HepG2 (cell line): ENCODE data around the gene TAPBP. TPM values are rescaled to one million over a fixed set of nuclear protein-coding genes. Genes with fewer than 3 reads are reported as not detected.
A peak's percentile ranks its signal among the peaks of the same experiment; 100 is the strongest.

ENCODE experiments used
- FOSL1 ChIP-seq: sonication (generic); formaldehyde crosslinking; IDR thresholded peaks from 2 replicates; pipeline ENCODE4 v1.9.0; 2021; ENCODE audit warnings: missing genetic modification reagents, borderline replicate concordance
- FOXJ3 ChIP-seq: sonication (generic); formaldehyde crosslinking; IDR thresholded peaks from 2 replicates; pipeline ENCODE4 v1.4.0; 2020; ENCODE audit warnings: missing genetic modification reagents, mild to moderate bottlenecking, borderline replicate concordance
- HNF4A ChIP-seq: sonication (generic); formaldehyde crosslinking; IDR thresholded peaks from 2 replicates; pipeline ENCODE4 v1.4.0; 2020; ENCODE audit warnings: missing genetic modification reagents
- KDM1A ChIP-seq: IDR thresholded peaks from 2 replicates; pipeline ENCODE4 v1.6.1; 2016; ENCODE audit warnings: missing compliant biosample characterization
- MEF2D ChIP-seq: sonication (generic); formaldehyde crosslinking; IDR thresholded peaks from 2 replicates; pipeline ENCODE4 v1.5.1; 2020; ENCODE audit warnings: mild to moderate bottlenecking, missing genetic modification reagents
- RBFOX2 ChIP-seq: fragments of 200-400 bp; formaldehyde crosslinking; IDR thresholded peaks from 2 replicates; pipeline ENCODE4 v1.6.1; 2017; ENCODE audit warnings: low read depth, mild to moderate bottlenecking, low read length
- REPIN1 ChIP-seq: sonication (generic); formaldehyde crosslinking; IDR thresholded peaks from 2 replicates; pipeline ENCODE4 v1.8.0; 2022; ENCODE audit warnings: missing genetic modification reagents, low read depth, mild to moderate bottlenecking, borderline replicate concordance
- REXO4 ChIP-seq: sonication (generic); formaldehyde crosslinking; IDR thresholded peaks from 2 replicates; pipeline ENCODE4 v1.8.0; 2022; ENCODE audit warnings: missing genetic modification reagents, mild to moderate bottlenecking, borderline replicate concordance
- RXRA ChIP-seq: sonication (generic); formaldehyde crosslinking; IDR thresholded peaks from 2 replicates; pipeline ENCODE4 v1.5.1; 2020; ENCODE audit warnings: missing genetic modification reagents
- TBX3 ChIP-seq: fragments of 450-650 bp; IDR thresholded peaks from 2 replicates; pipeline ENCODE4 v1.6.1; 2017; ENCODE audit warnings: antibody characterized with exemption, mild to moderate bottlenecking, inconsistent platforms, borderline replicate concordance
- ZFP37 ChIP-seq: sonication (generic); formaldehyde crosslinking; IDR thresholded peaks from 2 replicates; pipeline ENCODE4 v1.4.0; 2020; ENCODE audit warnings: missing genetic modification reagents, borderline replicate concordance
- ZIK1 ChIP-seq: sonication (generic); formaldehyde crosslinking; IDR thresholded peaks from 2 replicates; pipeline ENCODE4 v1.5.0; 2020; ENCODE audit warnings: mild to moderate bottlenecking, low read depth, missing genetic modification reagents, borderline replicate concordance
- ZKSCAN8 ChIP-seq: IDR thresholded peaks from 2 replicates; pipeline ENCODE4 v1.6.1; 2016; ENCODE audit warnings: borderline replicate concordance, missing genetic modification reagents, missing compliant biosample characterization
- ZNF121 ChIP-seq: sonication (generic); formaldehyde crosslinking; IDR thresholded peaks from 2 replicates; pipeline ENCODE4 v1.5.0; 2020; ENCODE audit warnings: mild to moderate bottlenecking, missing genetic modification reagents
- ZNF3 ChIP-seq: IDR thresholded peaks from 2 replicates; pipeline ENCODE4 v1.7.0; 2017; ENCODE audit warnings: inconsistent platforms
- ZNF451 ChIP-seq: sonication (generic); formaldehyde crosslinking; IDR thresholded peaks from 2 replicates; pipeline ENCODE4 v1.5.0; 2020; ENCODE audit warnings: mild to moderate bottlenecking, missing genetic modification reagents
- ZNF510 ChIP-seq: sonication (generic); formaldehyde crosslinking; IDR thresholded peaks from 2 replicates; pipeline ENCODE4 v1.4.0; 2020; ENCODE audit warnings: low read depth, mild to moderate bottlenecking, missing genetic modification reagents
- ZNF572 ChIP-seq: sonication (generic); formaldehyde crosslinking; IDR thresholded peaks from 2 replicates; pipeline ENCODE4 v1.5.1; 2020; ENCODE audit warnings: mild to moderate bottlenecking, missing genetic modification reagents
- ZNF619 ChIP-seq: sonication (generic); formaldehyde crosslinking; IDR thresholded peaks from 2 replicates; pipeline ENCODE4 v1.4.0; 2020; ENCODE audit warnings: mild to moderate bottlenecking, missing genetic modification reagents
- polyA plus RNA-seq, 8 experiments: library from polyadenylated mRNA; depleted of rRNA in 3 of 8; stranded (reverse) in 7 of 8; unstranded in 1 of 8; fragments of >200 nt; fragmentation: Illumina TruSeq in 4 of 8; extraction: Trizol in 4 of 8; gene quantifications; 2 replicates each; pipeline versions ENCODE4 v1.2.1 to v1.2.3, GENCODE V29; 2011 to 2016; ENCODE audit warnings: low read depth in 4 of 8, missing spikeins in 1 of 8, mixed read lengths in 1 of 8; ENCODE audit not compliant: insufficient read depth in 1 of 8
- total RNA-seq, 5 experiments: library from RNA; depleted of rRNA; stranded (reverse); fragments of >200 nt; fragmentation: Illumina TruSeq; extraction: Trizol; gene quantifications; 2 replicates each; pipeline ENCODE4 v1.2.3, GENCODE V29; 2016; ENCODE audit warnings: low read depth in 1 of 5
- TF ChIP-seq, protein P1 (sequence below): sonication (generic); formaldehyde crosslinking; IDR thresholded peaks from 2 replicates; pipeline ENCODE4 v1.5.0; 2020; ENCODE audit warnings: mild to moderate bottlenecking, missing genetic modification reagents
- TF ChIP-seq, protein P2 (sequence below): IDR thresholded peaks from 2 replicates; pipeline ENCODE4 v1.6.1; 2012; ENCODE audit warnings: inconsistent platforms
- TF ChIP-seq, protein P3 (sequence below): sonication (generic); formaldehyde crosslinking; IDR thresholded peaks from 2 replicates; pipeline ENCODE4 v1.8.0; 2023; ENCODE audit warnings: mild to moderate bottlenecking, missing genetic modification reagents
- TF ChIP-seq, protein P4 (sequence below): sonication (generic); formaldehyde crosslinking; IDR thresholded peaks from 2 replicates; pipeline ENCODE4 v1.4.0; 2020; ENCODE audit warnings: missing genetic modification reagents, borderline replicate concordance
- TF ChIP-seq, protein P5 (sequence below): sonication (generic); formaldehyde crosslinking; IDR thresholded peaks from 2 replicates; pipeline ENCODE4 v1.8.0; 2022; ENCODE audit warnings: mild to moderate bottlenecking, missing genetic modification reagents; ENCODE audit not compliant: insufficient replicate concordance

TAPBP gene
- total and polyA plus RNA-seq, 2 of the 13 experiments (the other 11 are each of a cell fraction or from before 2014, with no cell fraction given), result 27.4 to 32.3 TPM

DNA sequence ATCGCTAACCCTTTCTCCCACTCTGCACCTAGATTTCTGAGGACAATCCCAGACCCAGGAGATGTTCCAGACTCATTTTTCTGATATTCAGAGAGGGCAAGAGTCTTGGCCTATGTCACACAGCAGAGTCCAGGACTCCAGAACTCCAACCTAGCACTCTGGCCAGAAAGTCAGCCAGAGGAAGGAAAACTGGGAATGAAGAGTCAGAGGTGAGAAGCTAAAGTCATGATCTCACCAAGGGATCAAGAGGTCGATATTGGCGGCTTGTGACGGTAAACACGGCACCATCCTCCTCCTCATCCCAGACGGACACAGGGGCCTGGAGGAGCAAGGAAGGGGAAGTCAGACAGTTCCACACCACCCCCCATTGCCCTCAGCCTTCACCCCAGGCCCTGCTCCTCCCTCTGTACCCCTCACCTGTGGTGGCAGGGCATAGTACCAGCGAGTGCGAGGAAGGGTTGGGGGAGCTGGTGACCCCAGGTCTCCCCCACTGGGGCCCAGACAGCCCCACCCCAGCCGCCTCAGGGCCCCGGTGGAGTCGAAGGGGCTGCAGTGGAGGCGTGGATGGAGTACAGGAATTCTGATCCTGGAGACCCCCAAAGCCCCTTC is 17.0 kb downstream of the TAPBP start (continued):
- TF ChIP-seq TBX3, result no peak
- TF ChIP-seq KDM1A (CRISPR knock-in tag), result 0 out of 2 replicates have a peak, but pooled peaks have one; percentile 25
- no peak for TF ChIP-seq ZNF510 (CRISPR knock-in tag)
- TF ChIP-seq FOSL1, result no peak
- 0 out of 2 replicates have a peak, but pooled peaks have one; percentile 26 for TF ChIP-seq ZNF451 (CRISPR knock-in tag)
- TF ChIP-seq, protein P1, sequence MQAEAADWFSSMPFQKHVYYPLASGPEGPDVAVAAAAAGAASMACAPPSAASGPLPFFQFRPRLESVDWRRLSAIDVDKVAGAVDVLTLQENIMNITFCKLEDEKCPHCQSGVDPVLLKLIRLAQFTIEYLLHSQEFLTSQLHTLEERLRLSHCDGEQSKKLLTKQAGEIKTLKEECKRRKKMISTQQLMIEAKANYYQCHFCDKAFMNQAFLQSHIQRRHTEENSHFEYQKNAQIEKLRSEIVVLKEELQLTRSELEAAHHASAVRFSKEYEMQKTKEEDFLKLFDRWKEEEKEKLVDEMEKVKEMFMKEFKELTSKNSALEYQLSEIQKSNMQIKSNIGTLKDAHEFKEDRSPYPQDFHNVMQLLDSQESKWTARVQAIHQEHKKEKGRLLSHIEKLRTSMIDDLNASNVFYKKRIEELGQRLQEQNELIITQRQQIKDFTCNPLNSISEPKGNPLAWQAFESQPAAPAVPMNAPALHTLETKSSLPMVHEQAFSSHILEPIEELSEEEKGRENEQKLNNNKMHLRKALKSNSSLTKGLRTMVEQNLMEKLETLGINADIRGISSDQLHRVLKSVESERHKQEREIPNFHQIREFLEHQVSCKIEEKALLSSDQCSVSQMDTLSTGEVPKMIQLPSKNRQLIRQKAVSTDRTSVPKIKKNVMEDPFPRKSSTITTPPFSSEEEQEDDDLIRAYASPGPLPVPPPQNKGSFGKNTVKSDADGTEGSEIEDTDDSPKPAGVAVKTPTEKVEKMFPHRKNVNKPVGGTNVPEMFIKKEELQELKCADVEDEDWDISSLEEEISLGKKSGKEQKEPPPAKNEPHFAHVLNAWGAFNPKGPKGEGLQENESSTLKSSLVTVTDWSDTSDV (CRISPR knock-in tag), result no peak
- TF ChIP-seq ZFP37, result no peak
- TF ChIP-seq, protein P2, sequence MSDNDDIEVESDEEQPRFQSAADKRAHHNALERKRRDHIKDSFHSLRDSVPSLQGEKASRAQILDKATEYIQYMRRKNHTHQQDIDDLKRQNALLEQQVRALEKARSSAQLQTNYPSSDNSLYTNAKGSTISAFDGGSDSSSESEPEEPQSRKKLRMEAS, result no peak
- TF ChIP-seq ZKSCAN8 (CRISPR knock-in tag), result no peak
- 0 out of 2 replicates have a peak, but pooled peaks have one; percentile 21 for TF ChIP-seq RBFOX2
- no peak for TF ChIP-seq ZNF619 (CRISPR knock-in tag)
- no peak for TF ChIP-seq ZIK1 (CRISPR knock-in tag)
- TF ChIP-seq RXRA (CRISPR knock-in tag), result 0 out of 2 replicates have a peak, but pooled peaks have one; percentile 16
- TF ChIP-seq, protein P3, sequence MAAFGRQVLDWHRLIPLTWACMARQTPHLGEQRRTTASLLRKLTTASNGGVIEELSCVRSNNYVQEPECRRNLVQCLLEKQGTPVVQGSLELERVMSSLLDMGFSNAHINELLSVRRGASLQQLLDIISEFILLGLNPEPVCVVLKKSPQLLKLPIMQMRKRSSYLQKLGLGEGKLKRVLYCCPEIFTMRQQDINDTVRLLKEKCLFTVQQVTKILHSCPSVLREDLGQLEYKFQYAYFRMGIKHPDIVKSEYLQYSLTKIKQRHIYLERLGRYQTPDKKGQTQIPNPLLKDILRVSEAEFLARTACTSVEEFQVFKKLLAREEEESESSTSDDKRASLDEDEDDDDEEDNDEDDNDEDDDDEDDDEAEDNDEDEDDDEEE (CRISPR knock-in tag), result no peak
- TF ChIP-seq ZNF572 (CRISPR knock-in tag), result no peak
- no peak for TF ChIP-seq REXO4 (CRISPR knock-in tag)
- TF ChIP-seq FOXJ3 (CRISPR knock-in tag), result no peak
- TF ChIP-seq REPIN1 (CRISPR knock-in tag), result no peak
- no peak for TF ChIP-seq MEF2D (CRISPR knock-in tag)
- TF ChIP-seq, protein P4, sequence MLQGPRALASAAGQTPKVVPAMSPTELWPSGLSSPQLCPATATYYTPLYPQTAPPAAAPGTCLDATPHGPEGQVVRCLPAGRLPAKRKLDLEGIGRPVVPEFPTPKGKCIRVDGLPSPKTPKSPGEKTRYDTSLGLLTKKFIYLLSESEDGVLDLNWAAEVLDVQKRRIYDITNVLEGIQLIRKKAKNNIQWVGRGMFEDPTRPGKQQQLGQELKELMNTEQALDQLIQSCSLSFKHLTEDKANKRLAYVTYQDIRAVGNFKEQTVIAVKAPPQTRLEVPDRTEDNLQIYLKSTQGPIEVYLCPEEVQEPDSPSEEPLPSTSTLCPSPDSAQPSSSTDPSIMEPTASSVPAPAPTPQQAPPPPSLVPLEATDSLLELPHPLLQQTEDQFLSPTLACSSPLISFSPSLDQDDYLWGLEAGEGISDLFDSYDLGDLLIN (CRISPR knock-in tag), result no peak
- TF ChIP-seq, protein P5, sequence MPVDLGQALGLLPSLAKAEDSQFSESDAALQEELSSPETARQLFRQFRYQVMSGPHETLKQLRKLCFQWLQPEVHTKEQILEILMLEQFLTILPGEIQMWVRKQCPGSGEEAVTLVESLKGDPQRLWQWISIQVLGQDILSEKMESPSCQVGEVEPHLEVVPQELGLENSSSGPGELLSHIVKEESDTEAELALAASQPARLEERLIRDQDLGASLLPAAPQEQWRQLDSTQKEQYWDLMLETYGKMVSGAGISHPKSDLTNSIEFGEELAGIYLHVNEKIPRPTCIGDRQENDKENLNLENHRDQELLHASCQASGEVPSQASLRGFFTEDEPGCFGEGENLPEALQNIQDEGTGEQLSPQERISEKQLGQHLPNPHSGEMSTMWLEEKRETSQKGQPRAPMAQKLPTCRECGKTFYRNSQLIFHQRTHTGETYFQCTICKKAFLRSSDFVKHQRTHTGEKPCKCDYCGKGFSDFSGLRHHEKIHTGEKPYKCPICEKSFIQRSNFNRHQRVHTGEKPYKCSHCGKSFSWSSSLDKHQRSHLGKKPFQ (CRISPR knock-in tag), result no peak
- no peak for TF ChIP-seq ZNF3 (CRISPR knock-in tag)
- TF ChIP-seq ZNF121 (CRISPR knock-in tag), result no peak
- 0 out of 2 replicates have a peak, but pooled peaks have one; percentile 2 for TF ChIP-seq HNF4A (CRISPR knock-in tag)
